Activated naive CD4-positive, alpha-beta T cell treated with anti-CD3 and anti-CD28 coated beads, Interleukin-2, amount 50 U/mL, for 24 hours (primary cell): ENCODE results near the gene C1orf105.

ENCODE experiments used
- H3K27ac Mint-ChIP-seq: one replicate; pipeline ENCODE4 v1.8.0; 2021; ENCODE audit warnings: mild to moderate bottlenecking, mixed read lengths
- H3K27me3 Mint-ChIP-seq: one replicate; pipeline ENCODE4 v1.8.0; 2021; ENCODE audit warnings: mixed read lengths
- H3K36me3 Mint-ChIP-seq: one replicate; pipeline ENCODE4 v1.8.0; 2021; ENCODE audit warnings: mixed read lengths
- H3K4me1 Mint-ChIP-seq: one replicate; pipeline ENCODE4 v1.8.0; 2021; ENCODE audit warnings: mixed read lengths
- H3K4me3 Mint-ChIP-seq: one replicate; pipeline ENCODE4 v1.8.0; 2021; ENCODE audit warnings: mild to moderate bottlenecking, mixed read lengths
- H3K9me3 Mint-ChIP-seq: one replicate; pipeline ENCODE4 v1.8.0; 2021; ENCODE audit warnings: mixed read lengths

Gene C1orf105

DNA sequence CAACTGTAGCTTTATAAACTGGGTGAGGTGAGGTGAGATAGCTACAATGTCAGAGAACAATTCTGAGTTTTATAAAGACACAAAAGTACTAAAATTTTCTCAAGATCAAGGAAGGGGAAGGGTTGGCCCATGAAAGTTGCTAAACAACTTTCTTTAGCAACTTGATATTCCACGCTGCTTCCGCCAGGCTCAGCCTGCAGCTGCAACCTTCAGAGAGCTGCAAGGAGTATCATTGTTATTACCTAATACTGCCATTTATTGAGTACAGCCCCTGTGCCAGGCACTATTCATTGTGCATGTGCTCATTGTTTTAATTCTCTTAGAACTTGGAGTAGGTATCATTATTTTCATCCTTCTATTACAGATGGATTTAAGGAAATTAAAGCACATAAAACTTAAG lies 78.4 kb downstream of the C1orf105 start:
- Mint-ChIP-seq H3K9me3 (no peaks in the 10 kb centered on the region), H3K4me3 (no peak overlapping the region), H3K27ac (no peak overlapping the region), H3K27me3 (no peaks in the 10 kb centered on the region), H3K4me1 (no peaks in the 10 kb centered on the region), H3K36me3 (no peaks in the 10 kb centered on the region)

GRCh38 chr1:172499636-172500141 lies 79.2 kb downstream of the C1orf105 start:
- Mint-ChIP-seq H3K27ac (no peak overlapping the region), H3K9me3 (no peaks in the 10 kb centered on the region), H3K36me3 (peaks cover 2% of the 10 kb centered on the region), H3K4me3 (no peak overlapping the region), H3K27me3 (peaks cover 2% of the 10 kb centered on the region), H3K4me1 (no peaks in the 10 kb centered on the region)

DNA sequence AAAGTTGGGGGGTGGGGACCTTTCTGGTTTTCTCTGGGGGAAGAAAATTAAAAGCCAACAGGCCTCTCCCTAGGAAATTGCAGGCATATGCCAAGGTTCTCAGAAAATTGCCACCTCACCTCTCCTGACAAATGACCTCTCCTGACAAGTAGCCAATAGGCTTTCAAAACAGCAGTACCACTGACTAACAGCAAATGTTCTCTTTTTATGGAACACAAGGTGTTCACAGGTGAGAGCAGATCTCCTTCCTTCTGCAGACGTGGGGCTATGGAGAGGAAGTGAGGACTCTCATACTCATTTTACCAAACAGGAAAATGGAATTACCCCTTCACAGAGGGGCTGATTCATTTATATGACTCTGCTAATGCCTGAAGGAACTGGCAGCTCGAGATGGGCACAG lies 79.7 kb downstream of the C1orf105 start:
- H3K4me3 Mint-ChIP-seq, result no peak overlapping the region
- no peaks in the 10 kb centered on the region for H3K4me1 Mint-ChIP-seq
- peaks cover 2% of the 10 kb centered on the region for H3K36me3 Mint-ChIP-seq
- peaks cover 2% of the 10 kb centered on the region for H3K27me3 Mint-ChIP-seq
- no peak overlapping the region for H3K27ac Mint-ChIP-seq
- H3K9me3 Mint-ChIP-seq, result no peaks in the 10 kb centered on the region

DNA sequence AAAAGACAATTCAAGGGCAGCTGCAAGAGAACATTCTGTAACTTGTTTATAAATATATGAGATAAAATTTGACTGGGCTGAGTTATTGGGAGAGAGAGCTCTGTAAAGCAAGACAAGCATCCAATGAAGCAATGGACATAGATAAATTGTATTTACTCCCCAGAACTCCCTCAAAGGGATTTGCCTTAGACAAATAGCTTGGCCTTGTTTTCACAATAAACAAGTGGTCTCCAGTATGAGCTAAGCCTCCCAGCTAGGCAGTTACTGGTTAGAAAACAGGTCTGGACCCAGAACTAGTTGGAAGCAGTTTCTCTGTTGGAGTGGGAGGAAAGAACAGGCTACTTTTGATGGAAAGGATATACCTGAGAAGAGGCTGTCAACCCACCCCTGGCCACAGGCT lies 87.3 kb downstream of the C1orf105 start:
- Mint-ChIP-seq H3K9me3 (no peaks in the 10 kb centered on the region), H3K4me1 (no peaks in the 10 kb centered on the region), H3K4me3 (no peak overlapping the region), H3K36me3 (peaks cover 2% of the 10 kb centered on the region), H3K27ac (no peak overlapping the region), H3K27me3 (peaks cover 2% of the 10 kb centered on the region)

DNA sequence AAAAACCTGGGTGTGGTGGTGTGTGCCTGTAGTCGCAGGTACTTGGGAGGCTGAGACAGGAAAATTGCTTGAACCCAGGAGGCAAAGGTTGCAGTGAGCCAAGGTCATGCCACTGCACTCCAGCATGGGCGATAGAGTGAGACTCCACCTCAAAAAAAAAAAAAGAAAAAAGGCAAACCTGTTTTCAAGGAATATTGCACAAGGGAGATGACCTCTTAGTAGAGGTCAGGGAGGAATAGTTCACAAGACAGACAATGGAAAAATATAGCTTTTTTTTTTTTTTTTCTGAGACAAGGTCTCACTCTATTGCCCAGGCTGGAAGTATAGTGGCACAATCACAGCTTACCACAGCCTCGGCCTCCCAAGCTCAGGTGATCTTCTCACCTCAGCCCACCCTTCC lies 90.0 kb downstream of the C1orf105 start:
- H3K4me1 Mint-ChIP-seq, result no peaks in the 10 kb centered on the region
- no peaks in the 10 kb centered on the region for H3K9me3 Mint-ChIP-seq
- H3K27me3 Mint-ChIP-seq, result no peaks in the 10 kb centered on the region
- H3K4me3 Mint-ChIP-seq, result no peak overlapping the region
- no peaks in the 10 kb centered on the region for H3K36me3 Mint-ChIP-seq
- no peak overlapping the region for H3K27ac Mint-ChIP-seq

DNA sequence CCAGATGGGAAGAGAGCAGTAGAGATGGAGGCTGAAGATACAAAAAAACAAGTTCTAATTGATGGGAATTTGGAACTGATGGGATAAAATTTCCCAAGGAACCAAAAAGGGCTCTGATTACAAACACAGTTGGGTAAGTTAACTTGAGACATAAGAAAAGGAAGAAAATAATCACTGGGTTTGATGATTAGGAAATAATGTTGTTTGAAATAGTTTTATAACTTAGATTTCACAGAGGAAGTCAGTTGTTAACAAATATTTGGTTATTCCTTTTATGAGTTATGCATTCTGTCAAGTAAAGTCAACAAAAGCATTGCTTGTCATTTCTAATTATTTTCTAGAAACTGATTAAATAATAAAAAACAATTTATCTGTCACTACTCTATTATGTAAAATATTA lies 92.1 kb downstream of the C1orf105 start:
- Mint-ChIP-seq H3K36me3 (no peaks in the 10 kb centered on the region), H3K4me1 (no peaks in the 10 kb centered on the region), H3K27ac (no peak overlapping the region), H3K4me3 (no peak overlapping the region), H3K9me3 (no peaks in the 10 kb centered on the region), H3K27me3 (no peaks in the 10 kb centered on the region)

DNA sequence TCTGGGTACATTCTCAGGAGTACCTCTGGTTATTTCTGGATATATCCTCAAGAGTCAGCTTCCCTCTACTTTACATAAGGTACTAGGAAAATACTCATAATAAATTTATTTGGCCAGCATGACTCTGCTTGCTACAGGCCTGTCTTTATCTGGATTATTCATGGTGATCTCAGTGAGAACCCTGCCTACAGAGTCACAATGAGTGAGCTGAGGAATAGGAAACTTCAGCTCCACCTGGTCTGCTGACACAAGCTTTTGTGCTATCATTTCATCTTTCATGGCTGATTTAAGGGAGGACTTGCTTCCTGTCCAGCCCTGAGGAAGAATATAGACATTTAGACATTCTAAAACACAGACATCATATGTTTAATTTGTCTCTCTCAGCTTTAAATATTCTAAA lies 93.0 kb downstream of the C1orf105 start:
- Mint-ChIP-seq H3K4me3 (no peak overlapping the region), H3K27me3 (no peaks in the 10 kb centered on the region), H3K36me3 (no peaks in the 10 kb centered on the region), H3K4me1 (no peaks in the 10 kb centered on the region), H3K9me3 (no peaks in the 10 kb centered on the region), H3K27ac (no peak overlapping the region)

GRCh38 chr1:172514108-172514507 lies 93.6 kb downstream of the C1orf105 start:
- Mint-ChIP-seq H3K9me3 (no peaks in the 10 kb centered on the region), H3K36me3 (no peaks in the 10 kb centered on the region), H3K27ac (no peak overlapping the region), H3K4me3 (no peak overlapping the region), H3K27me3 (no peaks in the 10 kb centered on the region), H3K4me1 (no peaks in the 10 kb centered on the region)

DNA sequence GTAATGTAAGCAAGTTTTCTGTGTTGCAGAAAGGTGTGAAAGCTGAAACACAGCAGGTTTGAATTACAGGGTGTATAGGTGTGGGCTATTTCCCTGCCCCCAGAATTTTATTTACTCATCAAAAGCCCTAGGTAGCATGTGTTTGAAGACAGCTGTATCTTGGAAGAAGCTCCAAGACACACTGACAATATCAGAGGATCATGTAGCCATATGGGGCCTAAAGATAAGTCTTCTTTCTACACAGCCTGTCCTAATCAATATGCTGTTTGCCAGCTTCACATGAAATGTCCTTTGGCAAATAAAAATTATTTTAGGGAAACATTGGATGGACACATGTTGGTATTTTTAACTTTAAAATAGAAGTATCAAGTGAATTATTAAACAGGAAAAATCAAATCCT lies 95.0 kb downstream of the C1orf105 start:
- Mint-ChIP-seq H3K9me3 (no peaks in the 10 kb centered on the region), H3K27ac (no peak overlapping the region), H3K4me1 (no peaks in the 10 kb centered on the region), H3K36me3 (no peaks in the 10 kb centered on the region), H3K27me3 (no peaks in the 10 kb centered on the region), H3K4me3 (no peak overlapping the region)

GRCh38 chr1:172515927-172516326 lies 95.4 kb downstream of the C1orf105 start:
- Mint-ChIP-seq H3K27ac (no peak overlapping the region), H3K27me3 (no peaks in the 10 kb centered on the region), H3K36me3 (no peaks in the 10 kb centered on the region), H3K4me1 (no peaks in the 10 kb centered on the region), H3K4me3 (no peak overlapping the region), H3K9me3 (no peaks in the 10 kb centered on the region)

DNA sequence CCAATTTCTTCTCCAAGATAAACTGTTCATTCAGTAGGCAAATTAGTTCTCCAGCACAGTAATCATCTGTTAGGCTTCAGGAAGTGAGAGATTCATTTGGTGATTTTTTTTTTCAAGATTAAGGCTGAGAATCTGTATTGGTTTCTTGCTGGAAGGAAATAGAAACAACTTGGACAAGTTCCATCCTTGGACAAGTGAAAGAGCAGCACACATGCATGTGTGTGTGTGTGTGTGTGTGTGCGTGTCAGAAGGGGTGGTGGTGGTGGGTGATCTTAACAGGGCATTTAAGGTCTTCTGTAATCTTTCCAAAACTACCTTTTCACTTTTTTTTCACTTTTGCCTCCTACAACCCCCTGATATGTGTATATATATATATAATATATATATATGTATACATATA lies 96.6 kb downstream of the C1orf105 start:
- no peak overlapping the region for H3K27ac Mint-ChIP-seq
- H3K36me3 Mint-ChIP-seq, result peaks cover under 1% of the 10 kb centered on the region
- H3K9me3 Mint-ChIP-seq, result no peaks in the 10 kb centered on the region
- no peaks in the 10 kb centered on the region for H3K4me1 Mint-ChIP-seq
- no peak overlapping the region for H3K4me3 Mint-ChIP-seq
- no peaks in the 10 kb centered on the region for H3K27me3 Mint-ChIP-seq

DNA sequence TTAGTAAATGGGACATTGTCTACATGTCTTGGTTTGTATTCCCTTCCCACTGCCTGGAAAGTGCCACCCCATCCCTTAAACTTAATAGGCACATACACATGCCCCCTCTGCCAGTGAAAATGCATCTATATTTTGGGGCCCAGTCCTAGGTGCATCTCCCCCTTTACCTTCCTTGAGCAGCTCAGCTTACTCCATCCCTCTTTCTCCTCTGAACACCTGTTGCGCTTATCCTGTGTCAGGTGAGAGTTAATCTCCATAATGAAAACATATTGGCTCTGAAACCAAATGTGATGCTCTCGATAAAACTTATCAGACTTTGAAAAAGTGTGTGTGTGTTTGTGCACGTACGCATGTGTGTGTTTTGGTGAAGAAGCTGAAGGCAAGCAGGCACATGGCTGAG lies 97.1 kb downstream of the C1orf105 start:
- Mint-ChIP-seq H3K36me3 (peaks cover 2% of the 10 kb centered on the region), H3K4me1 (no peaks in the 10 kb centered on the region), H3K27me3 (no peaks in the 10 kb centered on the region), H3K4me3 (no peak overlapping the region), H3K9me3 (no peaks in the 10 kb centered on the region), H3K27ac (no peak overlapping the region)
